ENCODE results near the gene CERK.

DNA sequence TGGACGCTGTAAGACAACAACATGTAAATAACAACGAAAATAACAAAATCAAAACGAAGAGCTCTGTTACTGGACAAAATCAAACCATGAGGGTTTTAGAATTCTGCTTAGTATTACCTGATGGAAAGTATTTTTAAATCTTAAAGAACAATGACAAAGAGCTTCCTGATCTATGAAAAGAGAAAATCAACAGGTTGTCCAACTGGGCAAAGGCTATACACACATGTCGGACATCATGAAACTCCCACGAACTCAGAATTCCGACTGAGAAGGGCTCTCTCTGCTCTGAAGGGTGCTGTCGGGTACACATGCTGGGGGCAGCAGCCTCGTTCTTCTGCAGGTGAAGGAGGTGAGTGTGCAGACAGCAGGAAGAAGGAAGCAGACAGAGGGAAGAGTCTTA is 25.8 kb downstream of the CERK start:
- TF ChIP-seq, protein P1, sequence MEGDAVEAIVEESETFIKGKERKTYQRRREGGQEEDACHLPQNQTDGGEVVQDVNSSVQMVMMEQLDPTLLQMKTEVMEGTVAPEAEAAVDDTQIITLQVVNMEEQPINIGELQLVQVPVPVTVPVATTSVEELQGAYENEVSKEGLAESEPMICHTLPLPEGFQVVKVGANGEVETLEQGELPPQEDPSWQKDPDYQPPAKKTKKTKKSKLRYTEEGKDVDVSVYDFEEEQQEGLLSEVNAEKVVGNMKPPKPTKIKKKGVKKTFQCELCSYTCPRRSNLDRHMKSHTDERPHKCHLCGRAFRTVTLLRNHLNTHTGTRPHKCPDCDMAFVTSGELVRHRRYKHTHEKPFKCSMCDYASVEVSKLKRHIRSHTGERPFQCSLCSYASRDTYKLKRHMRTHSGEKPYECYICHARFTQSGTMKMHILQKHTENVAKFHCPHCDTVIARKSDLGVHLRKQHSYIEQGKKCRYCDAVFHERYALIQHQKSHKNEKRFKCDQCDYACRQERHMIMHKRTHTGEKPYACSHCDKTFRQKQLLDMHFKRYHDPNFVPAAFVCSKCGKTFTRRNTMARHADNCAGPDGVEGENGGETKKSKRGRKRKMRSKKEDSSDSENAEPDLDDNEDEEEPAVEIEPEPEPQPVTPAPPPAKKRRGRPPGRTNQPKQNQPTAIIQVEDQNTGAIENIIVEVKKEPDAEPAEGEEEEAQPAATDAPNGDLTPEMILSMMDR (IDR thresholded peaks at IDR 0.05; ENCODE audit: poor library complexity, severe bottlenecking) = no peak
- no peak for TF ChIP-seq MXI1 (conservative IDR thresholded peaks at IDR 0.05; ENCODE audit: poor library complexity, severe bottlenecking)
- no peak for TF ChIP-seq EP300 (conservative IDR thresholded peaks at IDR 0.05; ENCODE audit: poor library complexity, severe bottlenecking)
- TF ChIP-seq POLR2AphosphoS5 (IDR thresholded peaks at IDR 0.05) = no peak
- no peak for TF ChIP-seq TAF1 (IDR thresholded peaks at IDR 0.05; ENCODE audit: low read depth)
- no peak for TF ChIP-seq EZH2 (IDR thresholded peaks at IDR 0.05; ENCODE audit: borderline replicate concordance, insufficient read depth, low read length, poor library complexity, severe bottlenecking)
- TF ChIP-seq, protein P2, sequence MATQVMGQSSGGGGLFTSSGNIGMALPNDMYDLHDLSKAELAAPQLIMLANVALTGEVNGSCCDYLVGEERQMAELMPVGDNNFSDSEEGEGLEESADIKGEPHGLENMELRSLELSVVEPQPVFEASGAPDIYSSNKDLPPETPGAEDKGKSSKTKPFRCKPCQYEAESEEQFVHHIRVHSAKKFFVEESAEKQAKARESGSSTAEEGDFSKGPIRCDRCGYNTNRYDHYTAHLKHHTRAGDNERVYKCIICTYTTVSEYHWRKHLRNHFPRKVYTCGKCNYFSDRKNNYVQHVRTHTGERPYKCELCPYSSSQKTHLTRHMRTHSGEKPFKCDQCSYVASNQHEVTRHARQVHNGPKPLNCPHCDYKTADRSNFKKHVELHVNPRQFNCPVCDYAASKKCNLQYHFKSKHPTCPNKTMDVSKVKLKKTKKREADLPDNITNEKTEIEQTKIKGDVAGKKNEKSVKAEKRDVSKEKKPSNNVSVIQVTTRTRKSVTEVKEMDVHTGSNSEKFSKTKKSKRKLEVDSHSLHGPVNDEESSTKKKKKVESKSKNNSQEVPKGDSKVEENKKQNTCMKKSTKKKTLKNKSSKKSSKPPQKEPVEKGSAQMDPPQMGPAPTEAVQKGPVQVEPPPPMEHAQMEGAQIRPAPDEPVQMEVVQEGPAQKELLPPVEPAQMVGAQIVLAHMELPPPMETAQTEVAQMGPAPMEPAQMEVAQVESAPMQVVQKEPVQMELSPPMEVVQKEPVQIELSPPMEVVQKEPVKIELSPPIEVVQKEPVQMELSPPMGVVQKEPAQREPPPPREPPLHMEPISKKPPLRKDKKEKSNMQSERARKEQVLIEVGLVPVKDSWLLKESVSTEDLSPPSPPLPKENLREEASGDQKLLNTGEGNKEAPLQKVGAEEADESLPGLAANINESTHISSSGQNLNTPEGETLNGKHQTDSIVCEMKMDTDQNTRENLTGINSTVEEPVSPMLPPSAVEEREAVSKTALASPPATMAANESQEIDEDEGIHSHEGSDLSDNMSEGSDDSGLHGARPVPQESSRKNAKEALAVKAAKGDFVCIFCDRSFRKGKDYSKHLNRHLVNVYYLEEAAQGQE (IDR thresholded peaks at IDR 0.05; ENCODE audit: borderline replicate concordance) = no peak
